Measurements from ENCODE around the gene FBXL12.

FBXL12 gene, protein sequence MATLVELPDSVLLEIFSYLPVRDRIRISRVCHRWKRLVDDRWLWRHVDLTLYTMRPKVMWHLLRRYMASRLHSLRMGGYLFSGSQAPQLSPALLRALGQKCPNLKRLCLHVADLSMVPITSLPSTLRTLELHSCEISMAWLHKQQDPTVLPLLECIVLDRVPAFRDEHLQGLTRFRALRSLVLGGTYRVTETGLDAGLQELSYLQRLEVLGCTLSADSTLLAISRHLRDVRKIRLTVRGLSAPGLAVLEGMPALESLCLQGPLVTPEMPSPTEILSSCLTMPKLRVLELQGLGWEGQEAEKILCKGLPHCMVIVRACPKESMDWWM

DNA sequence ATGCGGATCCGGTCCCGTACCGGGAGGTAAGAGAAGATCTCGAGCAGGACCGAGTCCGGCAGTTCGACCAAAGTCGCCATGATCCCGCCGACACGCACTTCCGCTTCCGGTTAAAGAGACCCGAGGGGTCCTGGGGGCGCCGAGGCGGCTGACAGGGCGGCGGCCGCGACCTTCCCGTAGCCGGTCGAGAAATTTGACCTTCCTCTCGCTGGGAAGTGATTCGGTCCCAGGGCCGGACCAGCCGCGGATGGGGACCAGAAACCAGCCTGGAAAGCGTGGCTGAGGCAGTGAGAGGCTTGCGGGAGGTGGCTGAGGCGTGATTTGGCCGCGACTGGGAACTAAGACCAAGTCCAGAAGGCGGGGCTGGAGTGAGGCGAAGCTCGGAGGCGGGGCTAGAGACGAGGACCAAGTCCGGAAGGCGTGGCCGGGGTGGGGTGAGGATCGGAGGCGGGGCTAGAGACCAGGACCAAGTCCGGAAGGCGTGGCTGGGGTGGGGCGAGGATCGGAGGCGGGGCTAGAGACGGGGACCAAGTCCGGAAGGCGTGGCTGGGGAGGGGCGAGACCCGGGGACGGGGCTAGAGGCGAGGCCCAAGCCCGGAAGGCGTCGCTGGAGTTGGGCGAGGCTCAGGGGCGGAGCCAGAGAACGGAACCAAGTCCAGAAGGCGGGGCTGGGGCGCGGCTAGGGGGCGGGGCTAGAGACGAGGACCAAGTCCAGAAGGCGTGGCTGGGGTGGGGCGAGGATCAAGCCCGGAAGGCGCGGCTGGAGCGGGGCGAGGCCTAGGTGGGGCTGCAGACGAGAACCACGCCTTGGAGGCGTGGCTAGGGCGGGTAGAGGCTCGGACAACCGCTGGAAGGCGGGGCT lies at the start of gene FBXL12:
Gene FBXL12 (minus strand): TSS at position 346 of the 862 bp plus-strand sequence. CDS start 266 bp downstream, at position 80.
- TF ChIP-seq, protein P1, sequence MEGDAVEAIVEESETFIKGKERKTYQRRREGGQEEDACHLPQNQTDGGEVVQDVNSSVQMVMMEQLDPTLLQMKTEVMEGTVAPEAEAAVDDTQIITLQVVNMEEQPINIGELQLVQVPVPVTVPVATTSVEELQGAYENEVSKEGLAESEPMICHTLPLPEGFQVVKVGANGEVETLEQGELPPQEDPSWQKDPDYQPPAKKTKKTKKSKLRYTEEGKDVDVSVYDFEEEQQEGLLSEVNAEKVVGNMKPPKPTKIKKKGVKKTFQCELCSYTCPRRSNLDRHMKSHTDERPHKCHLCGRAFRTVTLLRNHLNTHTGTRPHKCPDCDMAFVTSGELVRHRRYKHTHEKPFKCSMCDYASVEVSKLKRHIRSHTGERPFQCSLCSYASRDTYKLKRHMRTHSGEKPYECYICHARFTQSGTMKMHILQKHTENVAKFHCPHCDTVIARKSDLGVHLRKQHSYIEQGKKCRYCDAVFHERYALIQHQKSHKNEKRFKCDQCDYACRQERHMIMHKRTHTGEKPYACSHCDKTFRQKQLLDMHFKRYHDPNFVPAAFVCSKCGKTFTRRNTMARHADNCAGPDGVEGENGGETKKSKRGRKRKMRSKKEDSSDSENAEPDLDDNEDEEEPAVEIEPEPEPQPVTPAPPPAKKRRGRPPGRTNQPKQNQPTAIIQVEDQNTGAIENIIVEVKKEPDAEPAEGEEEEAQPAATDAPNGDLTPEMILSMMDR (IDR thresholded peaks at IDR 0.05; ENCODE audit: extremely low read depth, missing control alignments): no peak
- DNase-seq (ENCODE audit: low spot score): peak; percentile 97

DNA sequence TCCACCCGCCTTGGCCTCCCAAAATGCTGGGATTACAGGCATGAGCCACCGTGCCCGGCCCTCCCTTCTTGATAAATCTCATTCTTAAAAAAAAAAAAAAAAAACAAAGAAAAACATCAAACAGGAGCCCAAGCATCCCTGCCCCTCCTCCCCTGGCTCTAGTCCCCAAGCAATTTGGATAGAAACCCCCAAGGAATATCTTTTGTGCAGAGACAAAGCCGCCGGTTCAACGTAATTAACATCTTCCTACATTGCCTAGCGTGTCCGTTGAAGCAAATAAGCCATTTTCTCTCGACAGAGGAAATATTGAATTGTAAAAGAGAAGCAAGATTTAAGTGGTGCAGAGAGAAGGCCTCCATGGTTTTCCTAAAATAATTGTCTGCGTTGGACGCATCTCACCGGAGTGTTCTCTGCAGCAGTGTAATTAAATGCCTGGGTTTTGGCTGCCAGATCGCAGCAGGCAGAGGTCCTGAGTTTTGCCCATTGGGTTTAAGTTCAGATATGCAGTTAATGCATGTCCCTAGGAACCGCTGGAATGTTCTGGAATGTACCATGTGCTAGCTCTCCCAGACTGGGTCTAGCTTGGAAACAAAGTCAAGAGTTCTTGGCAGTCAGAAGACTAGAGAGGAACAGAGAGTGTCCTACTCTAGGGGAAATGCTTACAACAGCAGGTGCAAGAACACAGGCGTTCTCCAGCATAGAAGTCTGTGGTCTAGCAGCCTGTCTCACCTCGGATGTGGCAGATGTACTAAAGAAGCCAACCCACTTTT lies 47.0 kb upstream of the FBXL12 start:
- no peak for DNase-seq (ENCODE audit: low spot score)
- TF ChIP-seq, protein P1 (IDR thresholded peaks at IDR 0.05; ENCODE audit: extremely low read depth, missing control alignments): no peak

DNA sequence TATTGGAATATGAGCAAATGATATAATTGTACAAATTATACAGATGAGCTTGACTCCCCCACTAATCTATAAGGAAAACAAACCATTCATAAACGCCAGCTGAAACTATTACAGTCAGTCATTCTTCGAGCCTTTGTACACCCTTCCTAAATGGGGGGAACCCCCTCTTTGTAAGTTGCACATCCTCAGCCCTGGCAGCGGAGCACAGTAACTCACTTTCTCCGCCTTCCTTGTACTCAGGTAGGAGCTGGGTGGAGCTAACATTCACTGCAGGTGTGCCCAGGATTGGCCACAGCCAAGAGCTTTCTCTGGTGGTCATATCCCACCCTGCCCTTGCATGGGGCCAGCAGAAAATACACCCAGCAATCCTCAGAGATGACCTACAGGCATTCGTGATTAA lies 44.9 kb upstream of the FBXL12 start:
- TF ChIP-seq, protein P1 (IDR thresholded peaks at IDR 0.05; ENCODE audit: extremely low read depth, missing control alignments): no peak
- DNase-seq (ENCODE audit: low spot score): no peak

DNA sequence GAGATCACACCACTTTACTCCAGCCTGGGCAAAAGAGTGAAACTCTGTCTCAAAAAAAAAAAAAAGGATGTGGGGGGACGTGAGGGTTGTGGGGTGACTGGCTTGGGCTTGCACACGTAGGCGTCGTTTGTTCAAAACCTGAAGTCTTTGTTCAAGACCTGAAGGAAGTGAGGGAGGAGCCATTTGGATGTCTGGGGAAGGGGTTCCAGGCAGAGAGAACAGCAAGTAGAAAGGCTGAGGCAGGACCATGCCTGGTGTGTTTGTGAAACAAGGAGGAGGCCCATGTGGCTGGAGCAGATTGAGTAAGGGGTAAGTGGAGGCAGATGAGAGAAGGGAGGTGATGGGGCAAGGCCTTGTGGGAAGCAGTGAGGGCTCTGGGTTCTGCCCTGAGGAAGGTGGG lies 44.1 kb upstream of the FBXL12 start:
- TF ChIP-seq, protein P1 (IDR thresholded peaks at IDR 0.05; ENCODE audit: extremely low read depth, missing control alignments): no peak

DNA sequence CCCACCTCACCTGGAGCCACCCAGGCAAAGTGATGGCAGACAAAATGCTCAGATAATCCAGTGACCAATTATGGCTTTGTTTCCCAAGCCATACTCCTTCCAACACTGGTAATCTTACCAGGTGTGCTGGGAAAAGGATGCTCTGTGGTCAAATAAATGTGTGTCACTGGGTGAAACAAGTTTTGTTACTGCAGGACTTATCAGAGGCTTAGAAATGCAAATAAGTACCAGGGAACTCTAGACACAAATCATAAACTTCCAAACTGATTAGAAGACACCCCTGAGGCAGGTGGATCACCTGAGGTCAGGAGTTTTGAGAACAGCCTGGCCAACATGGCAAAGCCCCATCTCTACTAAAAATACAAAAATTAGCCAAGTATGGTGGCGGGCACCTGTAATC lies 42.6 kb upstream of the FBXL12 start:
- TF ChIP-seq, protein P1 (IDR thresholded peaks at IDR 0.05; ENCODE audit: extremely low read depth, missing control alignments): no peak
- no peak for DNase-seq (ENCODE audit: low spot score)

More for the DNA sequence above, 44.1 kb upstream of the FBXL12 start:
- DNase-seq (ENCODE audit: low spot score): no peak

DNA sequence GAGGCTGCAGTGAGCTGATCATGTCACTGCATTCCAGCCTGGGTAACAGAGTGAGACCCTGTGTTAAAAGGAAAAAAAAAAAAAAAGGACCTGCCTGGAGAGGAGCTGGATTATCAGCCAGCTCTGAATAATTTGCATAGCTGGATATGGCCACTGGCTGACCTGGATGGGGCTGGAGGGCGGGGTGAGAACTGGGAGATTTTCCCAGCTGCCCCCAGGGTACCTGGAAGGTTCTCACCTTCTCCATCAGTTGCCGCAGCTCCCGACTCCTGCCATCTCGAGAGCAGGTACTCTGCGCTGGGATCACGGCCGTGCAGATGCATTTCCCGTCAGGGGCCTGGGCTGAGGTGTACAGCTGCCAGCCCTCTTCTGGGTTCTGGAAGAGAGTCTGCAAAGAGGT lies 41.5 kb upstream of the FBXL12 start:
- no peak for DNase-seq (ENCODE audit: low spot score)

More for the DNA sequence above, 41.5 kb upstream of the FBXL12 start:
- TF ChIP-seq, protein P1 (IDR thresholded peaks at IDR 0.05; ENCODE audit: extremely low read depth, missing control alignments): no peak

All from GM20000 (cell line).